HTERT RPE-1 (cell line): Measurements from ENCODE around the gene PDE3B.
"Not testable (repeated sequence)": the region's sequence is repeated elsewhere in the genome, so short reads cannot be mapped to it uniquely, and the experiment has no call there.

Source experiments
- in situ Hi-C: fragments of 300-500 bp; cut with MboI; formaldehyde crosslinking; loops from 4 replicates; pipeline ENCODE4 v1.14.3; 2020; ENCODE audit warnings: low sequenced_read_pairs

Gene PDE3B

DNA sequence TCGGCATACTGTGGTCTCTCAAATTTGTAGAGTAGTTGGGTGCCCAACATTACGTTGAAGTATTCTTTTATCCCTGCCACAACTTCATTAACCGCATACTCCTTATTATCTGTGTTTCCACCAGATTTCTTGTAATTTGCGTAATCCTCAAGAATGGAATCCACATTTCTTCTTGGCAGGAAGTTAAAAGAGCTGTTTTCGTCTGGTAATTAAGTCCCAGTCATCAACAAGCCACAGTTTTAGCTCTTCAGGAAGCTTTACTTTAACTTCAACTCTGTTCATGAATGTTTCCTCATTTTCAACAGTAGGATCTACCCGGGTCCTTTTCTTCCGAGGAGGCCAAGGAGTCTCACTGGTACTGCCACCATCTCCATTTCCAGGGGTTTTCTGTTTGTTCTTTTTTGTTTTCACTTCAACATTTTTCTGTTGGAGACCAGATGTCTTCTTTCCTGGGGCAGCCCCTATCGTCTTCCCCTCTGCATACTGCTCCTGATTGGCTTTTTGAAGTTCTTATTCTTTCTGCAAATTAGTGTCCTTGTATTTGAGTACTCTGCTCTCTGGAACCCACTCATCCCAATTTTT lies 30.3 kb downstream of the PDE3B start:
- in situ Hi-C loops = no loop called here

DNA sequence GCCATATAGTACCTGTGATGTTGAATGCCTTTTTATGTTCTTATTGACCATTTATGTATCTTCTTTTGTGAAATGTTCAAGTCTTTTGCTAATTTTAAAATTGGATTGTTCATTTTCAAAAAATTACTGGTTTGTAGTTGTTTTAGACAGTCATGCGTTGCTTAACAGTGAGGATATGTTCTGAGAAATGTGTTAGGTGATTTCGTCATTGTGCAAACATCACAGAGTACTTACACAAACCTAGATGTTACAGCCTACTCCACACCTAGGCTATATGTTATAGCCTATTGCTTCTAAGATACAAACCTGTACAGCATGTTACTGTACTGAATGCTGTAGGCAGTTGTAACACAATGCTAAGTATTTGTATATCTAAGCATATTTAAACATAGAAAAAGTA lies 32.5 kb downstream of the PDE3B start:
- in situ Hi-C loops = no loop called here

DNA sequence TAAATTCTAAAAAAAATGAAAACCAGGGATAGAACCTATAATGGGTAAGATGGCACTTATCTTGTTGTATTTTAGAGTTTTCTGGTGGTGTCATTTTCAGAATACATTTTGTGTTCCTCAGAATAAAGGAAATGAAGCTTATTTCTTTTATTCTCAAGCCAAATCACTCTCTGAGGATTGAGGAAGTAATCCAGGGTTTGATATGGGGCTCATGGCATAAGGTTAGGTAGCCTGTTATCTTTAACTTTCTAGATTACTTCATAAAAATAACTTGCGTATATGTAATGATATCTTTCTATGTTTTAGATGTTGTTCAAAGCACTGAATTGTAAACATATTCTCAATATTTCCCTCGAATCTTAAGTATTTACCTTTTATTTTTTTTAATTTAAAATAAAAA lies 33.5 kb downstream of the PDE3B start:
- in situ Hi-C loops = no loop called here

DNA sequence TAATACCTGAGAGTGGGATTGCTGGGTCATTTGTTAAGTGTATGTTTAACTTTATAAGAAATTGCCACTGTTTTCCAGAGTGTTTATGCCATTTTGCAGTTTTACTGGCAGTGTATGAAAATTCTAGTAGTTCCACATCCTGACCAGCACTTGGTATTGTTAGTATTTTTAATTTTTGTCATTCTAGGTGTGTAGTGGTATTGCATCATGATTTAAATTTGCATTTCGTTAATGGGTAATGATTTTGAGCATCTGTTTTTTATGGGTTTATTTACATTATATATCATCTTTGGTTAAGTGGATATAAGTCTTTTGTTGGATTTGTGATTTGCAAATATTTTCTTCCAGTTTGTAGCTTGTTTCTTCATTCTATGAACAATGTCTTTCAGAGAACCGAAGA lies 34.7 kb downstream of the PDE3B start:
- in situ Hi-C loops = no loop called here

DNA sequence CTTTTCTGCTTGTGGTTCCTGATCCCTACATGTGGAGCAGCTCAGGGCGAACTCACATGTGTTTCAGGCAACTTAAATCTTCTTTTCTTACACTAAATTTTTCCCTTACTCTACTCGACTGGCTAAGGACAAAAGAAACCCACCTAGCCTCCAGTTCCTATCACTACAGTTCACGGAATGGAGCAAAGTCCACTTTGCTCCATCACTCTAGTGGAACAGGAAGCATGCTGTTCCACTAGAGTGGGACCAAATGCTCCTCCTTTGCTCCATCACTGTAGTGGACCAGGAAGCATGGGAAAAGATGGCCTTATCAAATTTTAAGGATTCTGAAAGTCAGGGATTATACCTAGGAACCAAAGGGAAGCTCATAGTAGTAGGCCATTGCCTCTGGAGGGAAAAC lies 36.1 kb downstream of the PDE3B start:
- in situ Hi-C loops = no loop called here

DNA sequence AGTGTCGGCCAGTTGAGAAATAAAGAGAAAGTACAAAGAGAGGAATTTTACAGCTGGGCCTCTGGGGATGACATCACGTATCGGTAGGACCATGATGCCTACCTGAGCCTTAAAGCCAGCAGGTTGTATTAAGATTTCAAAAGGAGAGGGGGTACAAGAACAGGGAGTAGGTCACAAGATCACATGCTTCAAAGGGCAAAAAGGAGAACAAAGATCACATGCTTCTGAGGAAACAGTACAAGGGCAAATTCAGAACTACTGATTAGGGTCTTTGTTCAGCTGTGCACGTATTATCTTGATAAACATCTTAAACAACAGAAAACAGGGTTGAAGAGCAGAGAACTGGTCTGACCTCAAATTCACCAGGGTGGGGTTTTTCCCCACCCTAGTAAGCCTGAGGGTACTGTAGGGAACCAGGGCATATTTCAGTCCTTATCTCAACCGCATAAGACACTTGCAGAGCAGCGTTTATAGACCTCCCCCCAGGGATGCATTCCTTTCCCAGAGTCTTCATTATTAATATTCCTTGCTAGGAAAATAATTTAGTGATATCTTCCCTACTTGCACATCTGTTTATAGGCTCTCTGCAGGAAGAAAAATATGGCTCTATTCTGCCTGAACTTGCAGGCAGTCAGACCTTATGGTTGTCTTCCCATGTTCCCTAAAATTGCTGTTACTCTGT lies 40.8 kb downstream of the PDE3B start:
- in situ Hi-C loops = not testable (repeated sequence)

DNA sequence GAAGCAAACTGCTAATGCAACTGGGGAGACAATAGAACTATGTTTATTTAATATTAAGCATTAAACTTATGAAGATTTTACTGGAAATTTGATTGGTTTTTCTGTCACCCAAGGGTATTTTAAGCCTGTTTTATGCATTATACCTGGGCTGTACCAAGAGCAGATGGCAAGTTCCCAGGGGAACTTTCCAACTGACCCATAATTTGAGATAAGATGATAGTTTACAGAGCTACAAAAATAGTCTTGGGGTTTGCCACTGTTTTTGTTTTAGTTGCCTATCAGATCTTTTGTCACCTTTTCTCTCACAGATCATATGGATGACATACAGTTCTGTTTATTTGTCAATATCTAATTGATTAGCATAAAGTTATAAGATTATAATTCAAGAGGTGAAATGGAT lies 43.9 kb downstream of the PDE3B start:
- in situ Hi-C loops = no loop called here

DNA sequence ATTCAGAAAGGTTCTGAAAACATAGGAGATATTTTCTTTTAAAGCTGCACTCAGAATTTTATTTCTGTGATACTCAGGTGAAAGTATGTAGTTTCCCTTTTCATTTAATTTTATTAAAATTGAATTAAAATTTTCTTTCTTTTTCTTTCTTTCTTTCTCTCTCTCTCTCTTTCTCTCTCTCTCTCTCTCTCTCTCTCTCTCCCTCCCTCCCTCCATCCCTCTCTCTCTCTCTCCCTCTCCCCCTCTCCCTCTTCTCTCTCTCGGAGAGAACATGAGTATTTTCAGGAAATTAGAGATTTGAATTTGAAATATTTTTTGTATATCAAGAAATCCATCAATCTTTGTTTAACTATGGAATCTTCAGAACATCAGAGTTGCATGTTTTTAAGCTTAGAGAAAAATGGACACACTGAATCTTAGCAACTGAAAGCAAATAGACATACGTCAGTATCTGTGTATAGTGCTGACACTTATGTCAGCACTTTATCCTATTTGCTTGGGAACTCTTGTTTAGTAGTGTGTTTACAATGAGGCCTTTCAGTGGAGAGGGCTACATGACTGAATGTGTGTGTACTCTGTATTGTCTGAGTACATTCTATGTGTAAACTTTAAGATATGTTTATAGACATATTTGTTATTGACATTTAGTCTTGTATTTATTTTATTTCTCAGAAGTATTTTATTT lies 44.5 kb downstream of the PDE3B start:
- in situ Hi-C loops = no loop called here

DNA sequence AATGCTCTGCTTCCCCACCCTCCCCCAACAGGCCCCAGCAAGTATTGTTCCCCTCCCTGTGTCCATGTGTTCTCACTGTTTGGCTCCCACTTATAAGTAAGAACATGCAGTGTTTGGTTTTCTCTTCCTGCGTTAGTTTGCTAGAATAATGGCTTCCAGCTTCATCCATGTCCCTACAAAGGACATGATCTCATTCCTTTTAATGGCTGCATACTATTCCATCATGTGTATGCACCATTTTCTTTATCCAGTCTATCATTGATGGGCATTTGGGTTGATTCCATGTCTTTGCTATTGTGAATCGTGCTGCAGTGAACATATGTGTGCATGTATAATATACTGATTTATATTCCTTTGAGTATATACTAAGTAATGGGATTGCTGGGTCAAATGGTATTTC lies 52.1 kb downstream of the PDE3B start:
- in situ Hi-C loops = not testable (repeated sequence)

DNA sequence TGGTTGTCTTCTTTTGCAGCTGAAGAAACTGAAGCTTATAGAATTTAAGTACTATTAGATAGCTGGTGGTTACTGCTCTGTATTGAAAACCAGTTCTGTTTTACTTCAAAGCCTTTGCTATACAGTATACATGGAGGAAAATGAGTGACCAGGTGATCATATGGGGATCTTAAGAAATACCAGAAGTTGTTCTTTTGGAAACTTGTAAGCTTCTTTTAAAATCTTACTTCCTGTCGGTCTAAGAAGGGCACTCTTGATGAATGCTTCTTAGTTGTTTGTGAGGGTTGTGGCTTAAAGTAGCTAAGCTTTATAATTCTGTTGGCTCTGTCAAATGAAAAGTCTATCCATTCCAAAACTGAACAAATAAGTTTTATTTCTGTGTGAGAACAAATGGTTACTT lies 55.2 kb downstream of the PDE3B start:
- in situ Hi-C loops = no loop called here

DNA sequence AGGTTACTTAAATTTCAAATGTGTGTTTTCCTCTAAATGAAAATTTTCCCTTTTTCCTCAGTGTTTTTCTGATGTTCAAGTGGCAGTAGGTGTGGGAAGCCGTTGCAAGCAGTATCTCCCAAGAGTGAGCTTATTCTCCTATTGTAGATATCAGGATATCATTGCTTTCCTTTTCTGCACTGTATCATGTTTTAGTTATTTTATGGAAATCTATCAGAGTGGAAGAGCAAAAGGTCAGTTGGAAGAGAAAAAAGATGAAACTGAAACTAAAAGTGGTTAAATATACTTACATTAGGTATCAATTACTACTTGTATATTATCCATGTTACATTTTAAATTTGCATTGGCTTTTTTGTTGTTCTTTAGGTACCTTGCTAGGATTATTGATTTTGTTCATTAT lies 57.0 kb downstream of the PDE3B start:
- in situ Hi-C loops = no loop called here

DNA sequence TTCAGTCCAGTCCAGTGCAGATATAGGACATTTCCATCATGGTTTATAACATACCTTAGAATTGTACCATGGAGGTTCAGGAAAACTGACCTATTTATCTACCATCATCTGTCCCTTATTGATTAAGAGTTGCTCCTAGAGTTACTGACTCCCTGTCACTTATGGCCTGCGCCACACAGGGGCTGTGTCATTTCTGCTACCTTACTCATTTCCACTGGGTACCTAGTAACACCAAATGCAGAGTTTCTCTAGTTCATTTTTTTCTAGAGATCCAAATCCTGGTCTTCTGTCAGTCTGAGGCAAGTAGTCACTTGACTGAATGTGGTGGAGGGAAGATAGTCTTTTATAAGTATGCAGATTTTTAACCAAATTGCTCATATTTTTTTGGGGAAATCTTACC lies 59.2 kb downstream of the PDE3B start:
- in situ Hi-C loops = no loop called here

DNA sequence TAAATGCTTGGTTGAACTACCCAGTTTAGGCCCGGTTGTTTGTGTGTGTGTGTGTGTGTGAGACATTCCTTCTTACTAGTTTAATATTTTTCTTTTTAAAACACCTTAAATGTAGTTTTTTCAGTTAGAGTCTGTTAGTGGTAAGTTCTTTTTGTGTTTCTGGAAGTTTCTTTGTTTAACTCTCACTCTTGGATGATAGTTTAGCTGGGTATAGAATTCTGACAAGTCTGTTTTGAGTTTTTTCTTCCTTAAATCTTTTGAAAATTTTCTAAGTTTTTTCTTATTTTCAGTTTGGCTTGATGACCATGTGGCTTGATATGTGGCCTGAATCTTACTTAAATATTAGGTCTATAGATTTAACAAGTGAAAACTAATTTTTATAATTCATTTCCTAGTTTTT lies 60.1 kb downstream of the PDE3B start:
- in situ Hi-C loops = no loop called here

DNA sequence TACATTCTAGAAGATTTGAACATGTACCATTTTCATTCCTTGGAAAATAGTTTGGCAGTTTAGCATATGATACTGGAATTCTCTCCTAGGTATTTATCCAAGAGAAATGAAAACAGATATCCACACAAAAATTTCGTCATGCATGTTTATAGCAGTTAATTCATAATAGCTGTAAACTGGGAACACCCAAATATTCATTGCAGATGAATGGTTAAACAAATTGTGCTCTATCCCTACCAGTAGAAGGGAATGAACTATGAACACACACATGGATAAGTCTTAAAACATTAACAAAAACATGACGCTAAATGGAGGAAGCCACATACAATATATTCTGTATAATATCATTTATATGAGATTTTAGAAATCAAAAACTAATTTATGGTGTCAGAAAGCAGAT lies 61.5 kb downstream of the PDE3B start:
- in situ Hi-C loops = no loop called here

DNA sequence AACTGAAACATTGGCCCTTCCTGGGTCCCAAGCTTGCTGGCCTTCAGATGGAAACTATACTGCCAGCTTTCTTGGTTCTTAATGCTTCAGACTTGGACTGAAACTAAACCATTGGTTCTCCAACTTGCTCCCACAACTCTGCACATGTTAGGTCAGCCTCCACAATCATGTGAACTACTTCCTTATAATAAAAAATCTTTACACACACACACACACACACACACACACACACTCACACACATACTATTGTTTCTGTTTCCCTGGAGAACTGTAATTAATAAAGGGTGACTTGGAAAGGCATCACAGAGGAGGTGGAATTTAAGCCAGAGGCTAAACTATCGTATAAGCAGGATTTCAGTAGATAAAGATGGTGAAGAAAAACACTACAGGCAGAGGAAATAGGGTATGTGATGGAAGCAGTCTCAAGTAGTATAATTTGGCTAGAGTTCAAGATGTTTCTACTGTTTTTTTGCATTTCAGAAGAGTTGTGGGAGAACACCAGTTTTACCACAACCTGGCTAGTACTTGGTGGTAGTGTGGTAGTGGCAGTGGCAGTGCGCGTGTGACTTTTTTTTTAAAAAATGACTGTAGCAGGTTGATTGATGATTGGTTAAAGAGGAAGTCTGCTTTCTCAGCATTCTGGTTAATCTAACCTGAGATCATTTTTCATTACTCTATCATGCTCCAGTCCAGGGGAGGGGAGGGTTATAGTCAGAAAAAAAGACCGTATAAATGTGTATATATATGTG lies 70.1 kb downstream of the PDE3B start:
- in situ Hi-C loops = no loop called here

DNA sequence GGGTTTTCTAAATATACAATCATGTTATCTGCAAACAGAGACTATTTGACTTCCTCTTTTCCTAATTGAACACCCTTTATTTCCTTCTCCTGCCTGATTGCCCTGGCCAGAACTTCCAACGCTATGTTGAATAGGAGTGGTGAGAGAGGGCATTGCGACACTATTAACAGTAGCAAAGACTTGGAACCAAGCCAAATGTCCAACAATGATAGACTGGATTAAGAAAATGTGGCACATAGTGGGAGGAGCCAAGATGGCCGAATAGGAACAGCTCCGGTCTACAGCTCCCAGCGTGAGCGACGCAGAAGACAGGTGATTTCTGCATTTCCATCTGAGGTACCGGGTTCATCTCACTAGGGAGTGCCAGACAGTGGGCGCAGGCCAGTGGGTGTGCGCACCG lies 72.1 kb downstream of the PDE3B start:
- in situ Hi-C loops = not testable (repeated sequence)

DNA sequence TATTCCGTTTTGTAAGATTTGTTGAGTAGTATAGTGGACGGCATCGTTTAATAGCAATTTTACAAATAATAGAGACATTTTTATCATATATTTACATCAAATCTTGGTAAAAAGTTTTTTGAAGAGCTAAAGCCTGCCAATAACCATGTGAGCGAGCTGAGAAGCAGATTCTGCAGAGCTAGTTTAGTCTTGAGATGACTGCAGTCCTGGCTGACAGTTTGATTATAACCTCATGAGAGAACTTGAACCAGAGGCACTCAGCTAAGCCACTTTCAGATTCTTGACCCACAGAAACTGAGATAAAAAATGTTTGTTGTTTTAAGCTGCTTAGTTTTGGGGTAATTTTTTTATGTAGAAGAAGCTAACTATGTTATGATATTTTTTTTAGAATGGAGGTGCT lies 78.9 kb downstream of the PDE3B start:
- in situ Hi-C loops = no loop called here

DNA sequence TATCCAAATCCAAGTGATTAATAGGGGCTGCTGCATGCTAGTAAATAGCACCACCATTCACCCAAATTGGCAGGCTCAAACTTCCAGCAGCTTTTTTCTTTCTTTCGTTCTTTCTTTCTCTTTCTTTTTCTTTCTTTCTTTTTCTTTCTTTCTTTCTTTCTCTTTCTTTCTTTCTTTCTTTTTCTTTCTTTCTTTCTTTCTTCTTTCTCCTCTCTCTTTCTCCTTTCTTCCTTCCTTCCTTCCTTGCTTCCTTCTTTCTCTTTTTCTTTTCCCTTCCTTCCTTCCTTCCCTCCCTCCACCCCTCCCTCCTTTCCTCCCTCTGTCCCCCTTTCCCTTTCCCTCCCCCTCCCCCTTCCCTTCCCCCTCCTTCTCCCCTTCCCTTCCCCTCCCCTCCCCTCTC lies 81.5 kb downstream of the PDE3B start:
- in situ Hi-C loops = no loop called here

DNA sequence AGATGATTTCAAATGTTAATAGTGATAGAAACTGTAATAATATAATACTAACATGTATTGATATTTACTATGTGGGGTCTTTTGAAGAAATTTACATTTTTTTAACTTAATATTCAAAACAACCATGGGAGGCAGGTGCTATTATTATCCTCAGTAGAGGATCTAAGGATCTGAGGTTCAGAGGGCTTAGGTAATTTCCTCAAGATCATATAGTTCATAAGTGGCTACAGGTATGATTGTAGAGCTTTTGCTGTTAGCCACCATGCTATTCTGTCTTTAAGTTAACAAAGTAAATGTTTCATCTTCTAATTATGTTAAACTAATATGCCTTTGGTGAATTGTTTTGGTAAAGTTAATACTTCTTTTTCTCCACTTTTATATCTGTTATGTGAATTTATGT lies 83.6 kb downstream of the PDE3B start:
- in situ Hi-C loops = no loop called here

DNA sequence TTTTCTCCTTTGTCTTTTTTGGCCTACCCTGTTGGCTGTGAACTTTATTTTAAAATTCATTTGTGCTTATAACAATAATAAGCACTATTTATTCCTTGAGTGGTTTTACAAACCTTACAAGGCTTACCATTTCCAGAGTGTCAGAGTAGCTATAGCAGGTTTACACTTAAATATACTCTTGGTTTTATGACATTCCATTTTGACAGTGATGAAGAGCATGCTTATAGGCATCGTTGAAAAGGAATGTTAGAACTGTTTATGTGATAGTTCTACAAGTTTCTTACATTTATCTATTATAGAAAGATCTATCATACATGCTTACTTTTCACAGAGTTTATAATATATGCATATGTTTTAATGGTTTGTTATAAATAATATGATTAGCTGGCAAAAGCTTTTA lies 84.1 kb downstream of the PDE3B start:
- in situ Hi-C loops = no loop called here

DNA sequence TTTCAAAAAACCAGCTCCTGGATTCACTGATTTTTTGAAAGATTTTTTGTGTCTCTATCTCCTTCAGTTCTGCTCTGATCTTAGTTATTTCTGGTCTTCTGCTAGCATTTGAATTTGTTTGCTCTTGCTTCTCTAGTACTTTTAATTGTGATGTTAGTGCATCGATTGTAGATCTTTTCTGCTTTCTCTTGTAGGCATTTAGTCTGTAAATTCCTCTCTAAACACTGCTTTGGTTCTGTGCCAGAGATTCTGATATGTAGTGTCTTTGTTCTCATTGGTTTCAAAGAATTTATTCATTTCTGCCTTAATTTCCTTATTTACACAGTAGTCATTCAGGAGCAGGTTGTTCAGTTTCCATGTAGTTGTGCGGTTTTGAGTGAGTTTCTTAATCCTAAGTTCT lies 96.9 kb downstream of the PDE3B start:
- in situ Hi-C loops = not testable (repeated sequence)

DNA sequence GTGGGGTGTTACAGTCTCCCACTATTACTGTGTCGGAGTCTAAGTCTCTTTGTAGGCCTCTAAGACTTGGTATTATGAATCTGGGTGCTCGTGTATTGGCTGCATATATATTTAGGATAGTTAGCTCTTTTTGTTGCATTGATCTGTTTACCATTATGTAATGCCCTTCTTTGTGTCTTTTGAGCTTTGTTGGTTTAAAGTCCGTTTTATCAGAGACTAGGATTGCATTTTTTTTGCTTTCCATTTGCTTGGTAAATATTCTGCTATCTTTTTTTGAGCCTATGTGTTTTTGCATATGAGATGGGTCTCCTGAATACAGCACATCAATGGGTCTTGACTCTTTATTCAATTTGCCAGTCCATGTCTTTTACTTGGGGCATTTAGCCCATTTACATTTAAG lies 97.6 kb downstream of the PDE3B start:
- in situ Hi-C loops = no loop called here
